ENCODE data around the gene RAB9B. TPM values are rescaled to one million over a fixed set of nuclear protein-coding genes. Genes with fewer than 3 reads are reported as not detected.

RAB9B gene
- polyA plus RNA-seq, 2 of the 4 experiments (the other 2 are of a cell fraction) = 0.09 to 0.16 TPM

DNA sequence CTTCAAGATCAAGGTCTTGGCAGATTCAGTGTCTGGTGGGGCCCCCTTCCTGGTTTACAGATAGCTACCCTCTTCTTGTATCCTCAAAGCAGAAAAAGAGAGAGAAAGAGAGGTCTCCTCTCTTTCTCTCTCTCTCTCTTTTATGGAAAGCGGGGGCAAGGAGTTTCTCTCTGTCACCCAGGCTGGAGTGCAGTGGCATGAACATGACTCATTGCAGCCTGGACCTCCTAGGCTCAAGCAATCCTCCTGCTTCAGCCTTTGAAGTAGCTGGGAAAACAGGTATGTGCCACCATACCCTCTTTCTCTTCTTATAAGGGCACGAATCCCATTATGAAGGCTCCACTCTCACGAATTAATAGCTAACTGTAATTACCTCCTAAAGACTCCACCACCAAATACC, 20.2 kb downstream of the RAB9B start:
- 2% methylated on average over 3 of the region's 3 CpGs for WGBS (ENCODE audit: missing lambda C conversion rate)
- POLR2A ChIA-PET = no interaction called here
- DNase-seq (ENCODE audit: low read depth in 1 of 2, low spot score in 1 of 2) (no peak), FAIRE-seq (no peak), ATAC-seq (no peak)
- H3K27ac ChIP-seq = no peak overlapping the region
- CTCF ChIA-PET = interaction anchor here (1.2 kb wide), 1 partner anchor 109 kb away, joined by 3 read pairs; no protein-coding TSS in a partner anchor
- H3K4me3 ChIP-seq = no peak overlapping the region
- TF ChIP-seq HEYL (CRISPR knock-in tag; IDR thresholded peaks at IDR 0.05) (no peak), ESRRA (IDR thresholded peaks at IDR 0.05; ENCODE audit: borderline replicate concordance, low read length) (no peak), ZNF302 (CRISPR knock-in tag; IDR thresholded peaks at IDR 0.05) (no peak), RAD21 (conservative IDR thresholded peaks at IDR 0.05 in 1 of 2, IDR thresholded peaks at IDR 0.05 in 1 of 2) (no peak), TFCP2L1 (CRISPR knock-in tag; IDR thresholded peaks at IDR 0.05) (no peak), KDM1A (IDR thresholded peaks at IDR 0.05; ENCODE audit: low read depth) (no peak), POLR2A (IDR thresholded peaks at IDR 0.05; ENCODE audit: low read length) (no peak), EHMT2 (IDR thresholded peaks at IDR 0.05; ENCODE audit: low read depth) (no peak), HDAC2 (IDR thresholded peaks at IDR 0.05) (no peak), TP53 (CRISPR knock-in tag; IDR thresholded peaks at IDR 0.05) (no peak), FOSB (CRISPR knock-in tag; IDR thresholded peaks at IDR 0.05) (no peak), CEBPB (IDR thresholded peaks at IDR 0.05) (no peak), MAFK (IDR thresholded peaks at IDR 0.05; ENCODE audit: partially characterized antibody) (no peak)
- H3K4me1 ChIP-seq = no peaks in the 10 kb centered on the region
- no peaks in the 10 kb centered on the region for H3K9me3 ChIP-seq
- no peak overlapping the region for H3K4me2 ChIP-seq

DNA sequence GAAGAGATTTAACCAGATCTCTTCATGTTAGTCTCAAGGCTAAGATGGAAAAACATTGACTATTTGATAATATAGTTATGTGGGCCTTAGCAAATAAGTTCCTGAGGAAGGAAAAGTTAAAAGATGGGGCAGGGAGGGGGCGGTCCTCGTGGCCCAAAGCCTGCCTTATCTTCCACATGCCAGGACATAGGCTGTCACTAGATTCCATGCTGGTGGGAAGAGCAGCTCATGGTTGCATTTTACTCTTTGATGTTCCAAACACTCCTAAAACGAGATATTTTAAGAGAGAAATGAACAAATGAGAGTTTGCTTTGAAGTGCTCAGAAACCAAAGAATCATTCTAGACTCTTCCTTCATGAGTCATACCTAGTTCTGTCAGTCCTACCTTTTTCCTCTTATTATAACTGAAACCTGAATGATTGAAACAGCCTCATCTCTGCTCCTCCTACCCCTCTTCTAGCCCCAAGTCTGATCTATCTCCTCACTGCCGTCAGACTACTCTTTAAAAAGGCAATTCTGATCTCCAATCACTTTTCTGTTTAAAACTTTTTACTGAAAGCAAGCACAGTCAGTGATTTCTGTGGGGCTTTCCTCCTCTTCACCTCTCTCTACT, 25.1 kb downstream of the RAB9B start:
- Histone ChIP-seq H3K4me3 (no peak overlapping the region), H3K4me1 (no peaks in the 10 kb centered on the region), H3K27ac (no peak overlapping the region), H3K9me3 (no peaks in the 10 kb centered on the region), H3K4me2 (no peak overlapping the region)
- ATAC-seq (no peak), FAIRE-seq (peak; percentile 79), DNase-seq (ENCODE audit: low read depth in 1 of 2, low spot score in 1 of 2) (no peak)
- 28% methylated on average over 4 of the region's 4 CpGs for WGBS (ENCODE audit: missing lambda C conversion rate)
- ChIA-PET CTCF (no interaction called here), POLR2A (no interaction called here)
- no peak for TF ChIP-seq CBX8 (IDR thresholded peaks at IDR 0.05)
- TF ChIP-seq, protein P1, sequence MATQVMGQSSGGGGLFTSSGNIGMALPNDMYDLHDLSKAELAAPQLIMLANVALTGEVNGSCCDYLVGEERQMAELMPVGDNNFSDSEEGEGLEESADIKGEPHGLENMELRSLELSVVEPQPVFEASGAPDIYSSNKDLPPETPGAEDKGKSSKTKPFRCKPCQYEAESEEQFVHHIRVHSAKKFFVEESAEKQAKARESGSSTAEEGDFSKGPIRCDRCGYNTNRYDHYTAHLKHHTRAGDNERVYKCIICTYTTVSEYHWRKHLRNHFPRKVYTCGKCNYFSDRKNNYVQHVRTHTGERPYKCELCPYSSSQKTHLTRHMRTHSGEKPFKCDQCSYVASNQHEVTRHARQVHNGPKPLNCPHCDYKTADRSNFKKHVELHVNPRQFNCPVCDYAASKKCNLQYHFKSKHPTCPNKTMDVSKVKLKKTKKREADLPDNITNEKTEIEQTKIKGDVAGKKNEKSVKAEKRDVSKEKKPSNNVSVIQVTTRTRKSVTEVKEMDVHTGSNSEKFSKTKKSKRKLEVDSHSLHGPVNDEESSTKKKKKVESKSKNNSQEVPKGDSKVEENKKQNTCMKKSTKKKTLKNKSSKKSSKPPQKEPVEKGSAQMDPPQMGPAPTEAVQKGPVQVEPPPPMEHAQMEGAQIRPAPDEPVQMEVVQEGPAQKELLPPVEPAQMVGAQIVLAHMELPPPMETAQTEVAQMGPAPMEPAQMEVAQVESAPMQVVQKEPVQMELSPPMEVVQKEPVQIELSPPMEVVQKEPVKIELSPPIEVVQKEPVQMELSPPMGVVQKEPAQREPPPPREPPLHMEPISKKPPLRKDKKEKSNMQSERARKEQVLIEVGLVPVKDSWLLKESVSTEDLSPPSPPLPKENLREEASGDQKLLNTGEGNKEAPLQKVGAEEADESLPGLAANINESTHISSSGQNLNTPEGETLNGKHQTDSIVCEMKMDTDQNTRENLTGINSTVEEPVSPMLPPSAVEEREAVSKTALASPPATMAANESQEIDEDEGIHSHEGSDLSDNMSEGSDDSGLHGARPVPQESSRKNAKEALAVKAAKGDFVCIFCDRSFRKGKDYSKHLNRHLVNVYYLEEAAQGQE (IDR thresholded peaks at IDR 0.05) = no peak
- TF ChIP-seq NR3C1 (IDR thresholded peaks at IDR 0.05) = no peak
- TF ChIP-seq GATA3 (IDR thresholded peaks at IDR 0.05; ENCODE audit: borderline replicate concordance) = no peak
- TF ChIP-seq MYC (IDR thresholded peaks at IDR 0.05; ENCODE audit: borderline replicate concordance, low read length) = no peak
- no peak for TF ChIP-seq POLR2AphosphoS2 (conservative IDR thresholded peaks at IDR 0.05; ENCODE audit: low read length)
- TF ChIP-seq KDM5A (IDR thresholded peaks at IDR 0.05) = no peak
- no peak for TF ChIP-seq HOXB5 (CRISPR knock-in tag; IDR thresholded peaks at IDR 0.05)
- TF ChIP-seq PHF8 (IDR thresholded peaks at IDR 0.05; ENCODE audit: borderline replicate concordance, low read depth) = no peak
- TF ChIP-seq, protein P2, sequence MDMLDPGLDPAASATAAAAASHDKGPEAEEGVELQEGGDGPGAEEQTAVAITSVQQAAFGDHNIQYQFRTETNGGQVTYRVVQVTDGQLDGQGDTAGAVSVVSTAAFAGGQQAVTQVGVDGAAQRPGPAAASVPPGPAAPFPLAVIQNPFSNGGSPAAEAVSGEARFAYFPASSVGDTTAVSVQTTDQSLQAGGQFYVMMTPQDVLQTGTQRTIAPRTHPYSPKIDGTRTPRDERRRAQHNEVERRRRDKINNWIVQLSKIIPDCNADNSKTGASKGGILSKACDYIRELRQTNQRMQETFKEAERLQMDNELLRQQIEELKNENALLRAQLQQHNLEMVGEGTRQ (IDR thresholded peaks at IDR 0.05) = no peak
- TF ChIP-seq, protein P3, sequence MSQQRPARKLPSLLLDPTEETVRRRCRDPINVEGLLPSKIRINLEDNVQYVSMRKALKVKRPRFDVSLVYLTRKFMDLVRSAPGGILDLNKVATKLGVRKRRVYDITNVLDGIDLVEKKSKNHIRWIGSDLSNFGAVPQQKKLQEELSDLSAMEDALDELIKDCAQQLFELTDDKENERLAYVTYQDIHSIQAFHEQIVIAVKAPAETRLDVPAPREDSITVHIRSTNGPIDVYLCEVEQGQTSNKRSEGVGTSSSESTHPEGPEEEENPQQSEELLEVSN (IDR thresholded peaks at IDR 0.05; ENCODE audit: borderline replicate concordance, low read depth) = no peak
- TF ChIP-seq MAZ (IDR thresholded peaks at IDR 0.05; ENCODE audit: borderline replicate concordance, low read depth, low read length) = no peak
- no peak for TF ChIP-seq SREBF2 (IDR thresholded peaks at IDR 0.05)
- no peak for TF ChIP-seq CBX2 (IDR thresholded peaks at IDR 0.05; ENCODE audit: borderline replicate concordance, low read depth)
- TF ChIP-seq JUNB (IDR thresholded peaks at IDR 0.05) = no peak
- TF ChIP-seq, protein P4, sequence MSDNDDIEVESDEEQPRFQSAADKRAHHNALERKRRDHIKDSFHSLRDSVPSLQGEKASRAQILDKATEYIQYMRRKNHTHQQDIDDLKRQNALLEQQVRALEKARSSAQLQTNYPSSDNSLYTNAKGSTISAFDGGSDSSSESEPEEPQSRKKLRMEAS (IDR thresholded peaks at IDR 0.05) = no peak
- no peak for TF ChIP-seq EHMT2 (IDR thresholded peaks at IDR 0.05; ENCODE audit: low read depth)
- no peak for TF ChIP-seq SMC3 (IDR thresholded peaks at IDR 0.05)
- TF ChIP-seq, protein P5, sequence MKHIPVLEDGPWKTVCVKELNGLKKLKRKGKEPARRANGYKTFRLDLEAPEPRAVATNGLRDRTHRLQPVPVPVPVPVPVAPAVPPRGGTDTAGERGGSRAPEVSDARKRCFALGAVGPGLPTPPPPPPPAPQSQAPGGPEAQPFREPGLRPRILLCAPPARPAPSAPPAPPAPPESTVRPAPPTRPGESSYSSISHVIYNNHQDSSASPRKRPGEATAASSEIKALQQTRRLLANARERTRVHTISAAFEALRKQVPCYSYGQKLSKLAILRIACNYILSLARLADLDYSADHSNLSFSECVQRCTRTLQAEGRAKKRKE (CRISPR knock-in tag; IDR thresholded peaks at IDR 0.05; ENCODE audit: low read depth) = no peak

Data from A549 (cell line).